SK-N-SH treated with all-trans-retinoic acid at 6 μM for 48 hours (cell line): Measurements from ENCODE around the gene NFKBIB.

Experiments
- ESRRG ChIP-seq: fragments of 250-450 bp; sonication (Bioruptor Pico); IDR thresholded peaks from 2 replicates; pipeline ENCODE4 v1.6.1; 2021; ENCODE audit warnings: mild to moderate bottlenecking
- GLIS3 ChIP-seq: fragments of 250-450 bp; sonication (Bioruptor Pico); IDR thresholded peaks from 2 replicates; pipeline ENCODE4 v1.5.0; 2020; ENCODE audit warnings: mild to moderate bottlenecking, moderate library complexity
- RARB ChIP-seq: fragments of 250-450 bp; sonication (Bioruptor Pico); IDR thresholded peaks from 2 replicates; pipeline ENCODE4 v1.8.0; 2021; ENCODE audit warnings: mild to moderate bottlenecking, moderate library complexity
- ZFP3 ChIP-seq: fragments of 250-450 bp; sonication (Bioruptor Pico); IDR thresholded peaks from 2 replicates; pipeline ENCODE4 v1.5.0; 2020; ENCODE audit warnings: mild to moderate bottlenecking, moderate library complexity
- ZFP30 ChIP-seq: fragments of 450-650 bp; formaldehyde crosslinking; IDR thresholded peaks from 2 replicates; pipeline ENCODE4 v1.5.0; 2022; ENCODE audit warnings: mild to moderate bottlenecking, moderate library complexity
- ZNF70 ChIP-seq: fragments of 450-650 bp; formaldehyde crosslinking; IDR thresholded peaks from 2 replicates; pipeline ENCODE4 v1.5.0; 2020; ENCODE audit warnings: mild to moderate bottlenecking, moderate library complexity
- TF ChIP-seq, protein P1 (sequence below): fragments of 250-450 bp; sonication (Bioruptor Pico); IDR thresholded peaks from 2 replicates; pipeline ENCODE4 v1.8.0; 2020; ENCODE audit warnings: mild to moderate bottlenecking, moderate library complexity, borderline replicate concordance
- TF ChIP-seq, protein P2 (sequence below): fragments of 250-450 bp; sonication (Bioruptor Pico); IDR thresholded peaks from 2 replicates; pipeline ENCODE4 v1.8.0; 2021; ENCODE audit warnings: low read depth, mild to moderate bottlenecking, moderate library complexity, borderline replicate concordance

DNA sequence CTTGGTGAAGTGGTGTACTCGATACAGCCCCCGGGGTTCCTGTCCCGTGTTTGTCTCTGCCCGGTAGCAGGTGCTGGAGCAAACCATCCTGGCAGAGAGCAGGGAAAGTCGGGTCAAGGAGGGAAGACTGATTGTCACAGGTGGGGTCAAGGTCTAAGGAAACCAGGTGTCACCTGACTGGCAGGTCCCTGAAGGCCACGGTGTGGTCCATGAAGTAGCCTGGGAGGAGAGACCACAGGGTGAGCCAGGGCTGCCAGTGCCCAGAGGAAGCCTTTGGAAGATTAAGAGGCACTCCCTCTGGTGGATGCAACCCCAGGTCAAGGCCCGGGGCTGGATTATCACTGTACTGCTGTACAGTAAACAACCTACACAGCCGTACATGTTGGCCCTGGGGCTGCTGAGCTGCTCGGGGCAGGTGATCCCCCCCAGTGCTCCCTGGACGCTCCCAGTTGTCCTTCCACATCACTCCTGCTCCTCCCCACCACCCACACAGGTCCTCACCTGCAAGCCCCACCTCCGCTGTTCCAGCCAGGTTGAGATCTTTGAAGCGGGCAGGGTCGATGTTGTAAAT is 18.2 kb downstream of the NFKBIB start:
- TF ChIP-seq RARB (CRISPR knock-in tag) (no peak), ZFP3 (CRISPR knock-in tag) (no peak), ZFP30 (CRISPR knock-in tag) (no peak), ESRRG (CRISPR knock-in tag) (no peak), GLIS3 (CRISPR knock-in tag) (no peak), ZNF70 (CRISPR knock-in tag) (no peak)
- TF ChIP-seq, protein P1, sequence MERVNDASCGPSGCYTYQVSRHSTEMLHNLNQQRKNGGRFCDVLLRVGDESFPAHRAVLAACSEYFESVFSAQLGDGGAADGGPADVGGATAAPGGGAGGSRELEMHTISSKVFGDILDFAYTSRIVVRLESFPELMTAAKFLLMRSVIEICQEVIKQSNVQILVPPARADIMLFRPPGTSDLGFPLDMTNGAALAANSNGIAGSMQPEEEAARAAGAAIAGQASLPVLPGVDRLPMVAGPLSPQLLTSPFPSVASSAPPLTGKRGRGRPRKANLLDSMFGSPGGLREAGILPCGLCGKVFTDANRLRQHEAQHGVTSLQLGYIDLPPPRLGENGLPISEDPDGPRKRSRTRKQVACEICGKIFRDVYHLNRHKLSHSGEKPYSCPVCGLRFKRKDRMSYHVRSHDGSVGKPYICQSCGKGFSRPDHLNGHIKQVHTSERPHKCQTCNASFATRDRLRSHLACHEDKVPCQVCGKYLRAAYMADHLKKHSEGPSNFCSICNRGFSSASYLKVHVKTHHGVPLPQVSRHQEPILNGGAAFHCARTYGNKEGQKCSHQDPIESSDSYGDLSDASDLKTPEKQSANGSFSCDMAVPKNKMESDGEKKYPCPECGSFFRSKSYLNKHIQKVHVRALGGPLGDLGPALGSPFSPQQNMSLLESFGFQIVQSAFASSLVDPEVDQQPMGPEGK (CRISPR knock-in tag), result no peak
- TF ChIP-seq, protein P2, sequence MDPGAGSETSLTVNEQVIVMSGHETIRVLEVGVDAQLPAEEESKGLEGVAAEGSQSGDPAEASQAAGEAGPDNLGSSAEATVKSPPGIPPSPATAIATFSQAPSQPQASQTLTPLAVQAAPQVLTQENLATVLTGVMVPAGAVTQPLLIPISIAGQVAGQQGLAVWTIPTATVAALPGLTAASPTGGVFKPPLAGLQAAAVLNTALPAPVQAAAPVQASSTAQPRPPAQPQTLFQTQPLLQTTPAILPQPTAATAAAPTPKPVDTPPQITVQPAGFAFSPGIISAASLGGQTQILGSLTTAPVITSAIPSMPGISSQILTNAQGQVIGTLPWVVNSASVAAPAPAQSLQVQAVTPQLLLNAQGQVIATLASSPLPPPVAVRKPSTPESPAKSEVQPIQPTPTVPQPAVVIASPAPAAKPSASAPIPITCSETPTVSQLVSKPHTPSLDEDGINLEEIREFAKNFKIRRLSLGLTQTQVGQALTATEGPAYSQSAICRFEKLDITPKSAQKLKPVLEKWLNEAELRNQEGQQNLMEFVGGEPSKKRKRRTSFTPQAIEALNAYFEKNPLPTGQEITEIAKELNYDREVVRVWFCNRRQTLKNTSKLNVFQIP (CRISPR knock-in tag), result no peak
